RPMI8226 (cell line): ENCODE measurements around the gene DHRS12.

Source experiments
- DNase-seq: peaks from one replicate; pipeline ENCODE4 v3.0.0-alpha.2; 2015

The DHRS12 gene

GRCh38 chr13:51803422-51804294 is at the start of gene DHRS12:
TSS of gene DHRS12 (minus strand) at chr13:51804163. CDS start at chr13:51799659, 4,504 bp downstream.
- peak; percentile 90 for DNase-seq

- DNase-seq, result peak; percentile 20
Observed at GRCh38 chr13:51849145-51850101, 45.5 kb upstream of the DHRS12 start.

- no peak for DNase-seq
Observed at GRCh38 chr13:51848674-51849073, 44.7 kb upstream of the DHRS12 start.

GRCh38 chr13:51846756-51847155 is 42.8 kb upstream of the DHRS12 start:
- no peak for DNase-seq

- DNase-seq, result no peak
Observed at GRCh38 chr13:51845574-51846318, 41.8 kb upstream of the DHRS12 start.

- no peak for DNase-seq
Observed at GRCh38 chr13:51844862-51845573, 41.1 kb upstream of the DHRS12 start, which contains the start of gene TMEM272. TSS of gene TMEM272 (minus strand) at chr13:51845177. CDS start at chr13:51838530, 6,647 bp downstream.

- no peak for DNase-seq
Observed at GRCh38 chr13:51843529-51843928, 39.6 kb upstream of the DHRS12 start.

- DNase-seq, result no peak
Observed at GRCh38 chr13:51841732-51842131, 37.8 kb upstream of the DHRS12 start.

- no peak for DNase-seq
Observed at GRCh38 chr13:51840917-51841316, 37.0 kb upstream of the DHRS12 start.

- no peak for DNase-seq
Observed at GRCh38 chr13:51839711-51840540, 36.0 kb upstream of the DHRS12 start.

- no peak for DNase-seq
Observed at GRCh38 chr13:51838240-51838846, 34.4 kb upstream of the DHRS12 start.

- DNase-seq, result no peak
Observed at GRCh38 chr13:51837016-51837415, 33.1 kb upstream of the DHRS12 start.

GRCh38 chr13:51834581-51835171 is 30.7 kb upstream of the DHRS12 start:
- no peak for DNase-seq

GRCh38 chr13:51833980-51834379 is 30.0 kb upstream of the DHRS12 start:
- DNase-seq, result no peak

GRCh38 chr13:51832471-51833152 is 28.6 kb upstream of the DHRS12 start:
- peak; percentile 30 for DNase-seq

GRCh38 chr13:51831519-51831918 is 27.6 kb upstream of the DHRS12 start:
- no peak for DNase-seq

- DNase-seq, result no peak
Observed at GRCh38 chr13:51829568-51829899, 25.6 kb upstream of the DHRS12 start.

GRCh38 chr13:51828730-51829567 is 25.0 kb upstream of the DHRS12 start:
- no peak for DNase-seq

GRCh38 chr13:51827254-51827653 is 23.3 kb upstream of the DHRS12 start:
- DNase-seq, result peak; percentile 30
